Stimulated activated CD4-positive, alpha-beta T cell treated with anti-CD3 and anti-CD28 coated beads, Interleukin-2, amount 100 ng/mL, for 48 hours (primary cell): ENCODE measurements around the gene FERMT2.
"Not testable (repeated sequence)": the region's sequence is repeated elsewhere in the genome, so short reads cannot be mapped to it uniquely, and the experiment has no call there.

ENCODE experiments used
- DNase-seq, 2 donors: peaks; one replicate each; pipeline ENCODE4 v3.0.0-alpha.2; 2020

The FERMT2 gene

GRCh38 chr14:52944254-52944653, 6.6 kb downstream of the FERMT2 start:
- no peak for DNase-seq

- DNase-seq = no peak
Measured at GRCh38 chr14:52939427-52939826, 11.4 kb downstream of the FERMT2 start.

GRCh38 chr14:52937869-52938268, 13.0 kb downstream of the FERMT2 start:
- DNase-seq = no peak

- no peak for DNase-seq
Measured at GRCh38 chr14:52937306-52937705, 13.5 kb downstream of the FERMT2 start.

GRCh38 chr14:52936437-52936836, 14.4 kb downstream of the FERMT2 start:
- no peak for DNase-seq

GRCh38 chr14:52935833-52936232, 15.0 kb downstream of the FERMT2 start:
- DNase-seq = no peak

- DNase-seq = no peak
Measured at GRCh38 chr14:52934762-52935161, 16.1 kb downstream of the FERMT2 start.

GRCh38 chr14:52929192-52929807, 21.6 kb downstream of the FERMT2 start:
- no peak for DNase-seq

GRCh38 chr14:52926953-52927352, 23.9 kb downstream of the FERMT2 start:
- no peak for DNase-seq

GRCh38 chr14:52923902-52924575, 26.8 kb downstream of the FERMT2 start:
- DNase-seq = no peak

- DNase-seq = no peak
Measured at GRCh38 chr14:52922656-52923055, 28.2 kb downstream of the FERMT2 start.

- DNase-seq = no peak
Measured at GRCh38 chr14:52922059-52922458, 28.8 kb downstream of the FERMT2 start.

- DNase-seq = not testable (repeated sequence)
Measured at GRCh38 chr14:52920411-52920810, 30.4 kb downstream of the FERMT2 start.

GRCh38 chr14:52919971-52920370, 30.9 kb downstream of the FERMT2 start:
- DNase-seq = no peak

GRCh38 chr14:52918486-52918885, 32.4 kb downstream of the FERMT2 start:
- DNase-seq = no peak

GRCh38 chr14:52917735-52918134, 33.1 kb downstream of the FERMT2 start:
- no peak for DNase-seq

- DNase-seq = no peak
Measured at GRCh38 chr14:52914295-52914694, 36.6 kb downstream of the FERMT2 start.

GRCh38 chr14:52913271-52913670, 37.6 kb downstream of the FERMT2 start:
- DNase-seq = no peak

GRCh38 chr14:52911904-52912303, 38.9 kb downstream of the FERMT2 start:
- no peak for DNase-seq

- no peak for DNase-seq
Measured at GRCh38 chr14:52910572-52910971, 40.3 kb downstream of the FERMT2 start.

- no peak for DNase-seq
Measured at GRCh38 chr14:52907949-52908348, 42.9 kb downstream of the FERMT2 start.

- DNase-seq = no peak
Measured at GRCh38 chr14:52906141-52906601, 44.7 kb downstream of the FERMT2 start.

GRCh38 chr14:52902971-52903619, 47.8 kb downstream of the FERMT2 start:
- no peak for DNase-seq

- no peak for DNase-seq
Measured at GRCh38 chr14:52901357-52901980, 49.4 kb downstream of the FERMT2 start.
